ENCODE data around the gene POFUT1.

POFUT1 gene

GRCh38 chr20:32208499-32209154 lies 947 bp downstream of the POFUT1 start:
- no peak for DNase-seq

DNA sequence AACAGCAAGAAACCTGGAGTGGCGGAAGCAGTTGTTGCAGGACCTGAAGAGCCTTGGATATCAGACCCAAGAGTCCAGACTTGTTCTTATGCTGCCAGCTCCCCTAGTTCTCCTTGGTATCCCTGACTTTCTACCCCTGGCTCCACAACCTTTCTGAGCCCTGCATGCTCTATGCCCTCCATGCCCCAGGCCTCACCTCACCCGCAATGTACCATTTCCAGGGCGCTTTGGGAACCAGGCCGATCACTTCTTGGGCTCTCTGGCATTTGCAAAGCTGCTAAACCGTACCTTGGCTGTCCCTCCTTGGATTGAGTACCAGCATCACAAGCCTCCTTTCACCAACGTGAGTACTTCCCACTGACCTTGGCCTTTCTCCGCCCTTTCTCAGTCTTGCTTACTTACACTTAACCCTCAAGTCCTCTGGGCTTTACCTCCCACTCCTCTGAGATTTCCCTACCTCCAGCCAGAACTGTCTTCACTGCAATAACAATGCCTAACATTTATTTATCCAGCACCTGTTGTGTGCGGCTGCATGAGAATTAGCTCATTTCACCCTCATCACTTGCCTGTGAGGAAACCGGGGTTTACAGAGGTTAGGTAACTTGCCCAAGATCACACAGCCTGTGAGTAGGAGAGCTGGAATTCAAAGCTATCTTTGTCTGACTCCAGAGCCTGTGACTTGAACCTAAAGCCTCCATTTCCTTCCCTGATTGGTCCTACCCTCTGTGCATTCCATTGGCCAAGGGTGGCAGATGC lies 2.3 kb downstream of the POFUT1 start:
- DNase-seq, result no peak

- no peak for DNase-seq
These were observed 6.2 kb downstream of the POFUT1 start for GRCh38 chr20:32213870-32214269.

DNA sequence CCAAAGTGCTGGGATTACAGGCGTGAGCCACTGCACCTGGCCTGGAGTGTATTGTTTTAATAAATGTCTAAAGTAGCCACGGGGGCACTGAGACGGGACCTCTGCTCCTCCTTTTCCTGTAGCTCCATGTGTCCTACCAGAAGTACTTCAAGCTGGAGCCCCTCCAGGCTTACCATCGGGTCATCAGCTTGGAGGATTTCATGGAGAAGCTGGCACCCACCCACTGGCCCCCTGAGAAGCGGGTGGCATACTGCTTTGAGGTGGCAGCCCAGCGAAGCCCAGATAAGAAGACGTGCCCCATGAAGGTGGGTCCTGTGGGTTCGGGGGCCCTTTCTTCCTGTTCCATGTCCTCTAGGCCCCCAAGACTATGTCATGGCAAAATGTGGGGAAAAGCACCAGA lies 7.5 kb downstream of the POFUT1 start:
- DNase-seq, result no peak

DNA sequence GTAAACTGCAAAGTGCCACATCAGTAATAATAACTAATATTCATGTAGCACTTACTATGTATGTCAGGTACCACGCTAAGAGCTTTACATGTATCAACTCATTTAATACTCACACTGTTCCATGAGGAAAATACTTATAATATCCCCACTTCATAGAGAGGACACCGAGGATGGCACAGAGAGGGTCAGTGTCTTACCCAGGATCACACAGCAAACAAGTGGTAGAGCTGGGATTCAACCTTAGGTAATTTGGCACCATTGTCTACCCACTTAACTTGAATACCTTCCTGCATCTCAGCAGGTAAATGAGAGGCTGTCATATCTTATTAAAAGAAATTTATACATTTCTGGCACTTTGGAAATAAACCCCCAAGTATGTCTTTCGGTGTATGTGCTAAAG lies 8.0 kb downstream of the POFUT1 start:
- no peak for DNase-seq

DNA sequence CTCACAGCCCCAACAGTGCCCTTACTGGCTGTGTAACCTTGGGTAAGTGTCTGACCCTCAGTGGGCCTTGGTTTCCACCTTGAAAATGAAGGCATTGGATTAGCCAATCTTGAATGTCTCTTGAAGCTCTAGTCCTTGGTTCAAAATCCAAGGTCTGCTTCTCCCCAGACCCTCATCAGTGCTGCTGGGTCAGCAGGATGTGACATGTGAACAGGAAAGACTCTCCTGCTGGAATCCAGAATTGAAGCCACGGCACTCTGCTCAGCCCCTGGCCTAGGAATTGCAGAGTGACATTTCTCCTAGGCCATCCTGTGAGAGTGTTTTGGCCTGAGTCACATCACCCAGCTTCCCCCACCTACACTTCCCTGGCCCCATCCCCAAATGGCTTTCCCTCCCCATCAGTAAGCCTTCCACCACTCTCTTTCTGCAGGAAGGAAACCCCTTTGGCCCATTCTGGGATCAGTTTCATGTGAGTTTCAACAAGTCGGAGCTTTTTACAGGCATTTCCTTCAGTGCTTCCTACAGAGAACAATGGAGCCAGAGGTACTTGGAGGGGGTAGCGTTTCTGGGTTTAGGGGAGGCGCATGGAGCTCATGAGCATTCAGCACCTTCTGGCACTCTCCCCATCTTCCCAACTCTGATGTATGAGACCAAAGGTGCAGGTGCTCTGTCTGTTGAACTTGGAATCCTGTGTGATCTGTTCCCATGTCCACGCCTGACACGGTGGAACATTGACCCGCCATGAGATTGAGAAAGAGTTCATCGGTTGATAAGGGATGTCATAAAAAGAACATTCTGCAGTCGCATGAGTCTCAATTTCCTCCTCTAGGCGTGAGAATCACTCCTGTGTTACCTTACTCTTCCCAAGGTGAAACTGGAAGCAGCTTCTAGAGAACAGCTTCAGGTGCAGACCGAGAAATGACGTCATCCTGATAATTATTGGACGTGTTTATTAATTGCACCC lies 8.8 kb downstream of the POFUT1 start:
- no peak for DNase-seq

DNA sequence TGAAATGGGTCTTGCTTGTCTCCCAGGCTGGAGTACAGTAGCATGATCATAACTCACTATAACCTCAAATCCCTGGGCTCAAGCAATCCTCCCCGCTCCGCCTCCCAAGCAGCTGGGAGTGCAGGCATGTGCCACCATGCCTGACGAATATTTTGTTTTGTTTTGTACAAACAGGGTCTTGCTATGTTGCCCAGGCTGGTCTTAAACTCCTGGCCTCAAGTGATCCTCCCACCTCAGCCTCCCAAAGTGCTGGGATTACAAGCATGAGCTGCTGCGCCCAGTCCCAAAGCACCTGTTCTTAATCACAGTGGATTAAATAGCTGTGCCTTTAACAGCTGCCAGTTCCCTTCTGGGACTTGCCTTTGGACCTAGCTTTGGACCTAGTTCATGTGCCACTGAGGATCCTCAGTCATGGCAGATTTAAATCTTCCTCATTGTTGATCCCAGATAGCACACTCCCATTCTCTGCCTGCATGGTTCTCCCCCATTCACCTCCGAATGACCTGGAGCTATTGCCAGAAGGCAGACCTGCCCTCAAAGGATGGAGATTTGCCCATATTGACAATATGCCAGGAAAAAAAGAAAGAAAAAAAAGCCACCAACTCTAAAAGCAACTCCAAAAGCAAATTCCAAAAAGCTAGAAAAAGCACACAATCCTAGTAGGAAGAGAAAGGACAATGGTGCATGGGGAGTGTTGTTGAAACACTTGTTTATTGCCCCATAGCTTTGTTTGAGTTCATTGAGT lies 10.6 kb downstream of the POFUT1 start:
- no peak for DNase-seq

DNA sequence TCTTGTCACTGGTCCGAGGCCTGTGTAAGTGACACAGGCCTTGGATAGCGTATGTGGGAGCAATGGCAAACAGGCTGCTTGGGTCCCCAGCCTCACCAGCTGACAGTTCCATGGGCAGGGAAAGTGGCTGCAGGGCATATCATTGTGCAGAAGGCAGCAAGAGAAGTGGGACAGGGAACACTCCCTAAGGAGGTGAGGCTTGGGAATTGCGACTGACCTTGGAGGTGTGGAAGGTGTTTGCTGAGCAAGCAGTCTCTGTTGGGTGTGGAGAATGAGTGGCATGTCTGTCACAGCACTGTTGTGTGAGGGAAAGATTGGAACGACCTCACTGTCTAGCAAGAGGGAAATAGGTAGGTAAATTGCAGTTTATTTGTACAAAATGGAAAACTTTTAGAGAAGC lies 16.8 kb downstream of the POFUT1 start:
- DNase-seq, result no peak

- DNase-seq, result no peak
These were observed 18.7 kb downstream of the POFUT1 start for GRCh38 chr20:32226391-32226790.

GRCh38 chr20:32227306-32227705 lies 19.6 kb downstream of the POFUT1 start:
- no peak for DNase-seq

DNA sequence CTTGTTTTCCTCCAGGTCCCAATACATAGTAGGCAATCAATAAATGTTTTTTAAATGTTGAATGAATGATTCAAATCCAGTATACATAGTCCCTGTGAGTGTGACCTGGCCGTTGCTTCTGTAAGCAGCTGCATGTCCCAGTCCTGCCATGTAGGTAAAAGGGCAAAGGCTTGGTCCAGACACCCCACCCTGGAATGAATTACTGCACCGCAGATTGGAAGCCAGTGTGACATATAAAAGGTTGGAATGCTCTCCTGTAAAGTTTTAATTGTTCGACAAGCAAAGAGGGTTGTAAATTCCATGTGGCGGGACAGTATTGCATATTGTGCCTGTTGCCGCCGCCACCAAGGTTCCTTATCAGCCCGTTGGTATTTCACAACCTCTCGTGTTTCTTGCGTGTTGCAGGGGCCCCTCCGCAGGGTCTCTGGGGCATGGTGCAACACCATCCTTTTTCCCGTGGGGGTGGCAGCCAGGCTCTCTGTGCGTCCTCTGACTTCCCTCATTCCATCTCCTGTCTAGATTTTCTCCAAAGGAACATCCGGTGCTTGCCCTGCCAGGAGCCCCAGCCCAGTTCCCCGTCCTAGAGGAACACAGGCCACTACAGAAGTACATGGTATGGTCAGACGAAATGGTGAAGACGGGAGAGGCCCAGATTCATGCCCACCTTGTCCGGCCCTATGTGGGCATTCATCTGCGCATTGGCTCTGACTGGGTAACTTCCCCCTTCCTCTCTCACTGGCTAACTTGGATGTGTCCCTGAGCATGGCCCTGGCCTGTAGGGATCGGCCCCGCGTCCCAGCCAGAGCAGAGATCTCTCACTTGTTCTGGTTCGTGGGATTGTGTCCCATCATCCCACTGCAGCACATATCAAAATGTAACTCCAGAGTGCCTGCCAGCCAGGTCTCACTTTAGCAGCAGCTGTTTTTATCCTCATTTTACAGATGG lies 20.3 kb downstream of the POFUT1 start:
- DNase-seq, result no peak

DNA sequence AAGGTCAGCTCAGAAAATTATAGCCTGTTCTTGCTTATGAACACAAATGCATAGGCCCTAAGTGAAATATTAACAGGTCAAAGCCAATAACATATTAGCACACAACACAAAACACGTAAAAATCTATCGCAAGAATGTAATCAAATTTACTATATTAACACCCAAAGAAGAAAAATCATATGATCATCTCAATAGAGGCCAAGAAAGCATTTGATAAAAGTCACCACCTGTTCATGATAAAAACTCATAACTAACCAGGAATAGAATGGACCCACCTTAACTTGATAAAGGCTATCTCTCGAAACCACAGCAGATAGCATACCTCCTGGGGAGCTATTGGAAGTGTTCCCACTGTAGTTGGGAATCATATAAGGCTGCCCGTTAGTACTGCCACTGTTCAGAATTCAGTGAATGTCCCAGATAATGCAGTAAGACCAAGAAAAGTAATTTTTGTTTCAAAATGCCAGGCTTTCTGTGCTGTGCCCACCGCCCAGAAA lies 21.6 kb downstream of the POFUT1 start:
- DNase-seq, result no peak

GRCh38 chr20:32230707-32231106 lies 23.0 kb downstream of the POFUT1 start:
- DNase-seq, result no peak

GRCh38 chr20:32231245-32231644 lies 23.6 kb downstream of the POFUT1 start:
- DNase-seq, result no peak

DNA sequence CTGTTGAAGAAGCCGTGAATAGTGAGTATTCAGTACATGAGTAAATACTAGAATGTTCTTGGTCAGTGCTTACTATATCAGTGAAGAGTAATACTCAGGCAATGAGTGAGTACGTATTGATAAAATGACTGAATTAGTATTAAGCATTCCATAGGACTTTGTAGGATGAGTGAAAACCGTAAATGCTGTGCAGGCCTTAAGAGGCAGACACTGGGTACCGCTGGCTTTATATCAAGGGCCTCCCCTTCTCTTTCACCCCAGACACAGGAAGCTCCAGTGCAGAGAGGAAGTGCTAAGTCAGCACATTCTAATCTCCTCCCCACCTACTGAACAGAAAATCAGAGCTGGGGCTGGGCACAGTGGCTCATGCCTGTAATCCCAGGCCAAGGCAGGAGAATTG lies 24.2 kb downstream of the POFUT1 start:
- peak; percentile 18 for DNase-seq

- no peak for DNase-seq
These were observed 24.7 kb downstream of the POFUT1 start for GRCh38 chr20:32232326-32232886.

- no peak for DNase-seq
These were observed 25.6 kb downstream of the POFUT1 start for GRCh38 chr20:32233286-32233685.

- no peak for DNase-seq
These were observed 26.6 kb downstream of the POFUT1 start for GRCh38 chr20:32234135-32234808.

GRCh38 chr20:32235331-32236047 lies 27.8 kb downstream of the POFUT1 start:
- no peak for DNase-seq

All from effector CD4-positive, alpha-beta T cell (primary cell).